T-helper 17 cell (primary cell): Measurements from ENCODE around the gene COL18A1. TPM values are rescaled to one million over a fixed set of nuclear protein-coding genes. Genes with fewer than 3 reads are reported as not detected.
"Not testable (repeated sequence)": the region's sequence is repeated elsewhere in the genome, so short reads cannot be mapped to it uniquely, and the experiment has no call there.

Experiments
- ATAC-seq: fragments of 150-1000 bp; cut with Tn5 transposase; 2 replicates; pipeline ENCODE4 v1.10.0; 2021; ENCODE audit warnings: mild to moderate bottlenecking, moderate library complexity
- DNase-seq, 3 donors: peaks; one replicate each; pipeline versions ENCODE4 v3.0.0 to v3.0.0-alpha.2; 2020 to 2021
- H3K9me3 ChIP-seq: one replicate; pipeline ENCODE4 v1.7.0; 2013; ENCODE audit warnings: low read length, mild to moderate bottlenecking; ENCODE audit not compliant: control insufficient read depth, poor library complexity, severe bottlenecking
- H3K27ac Mint-ChIP-seq: one replicate; pipeline ENCODE4 v1.8.0; 2022; ENCODE audit warnings: mild to moderate bottlenecking, moderate library complexity, mixed read lengths
- H3K27me3 Mint-ChIP-seq: one replicate; pipeline ENCODE4 v1.8.0; 2022; ENCODE audit warnings: mixed read lengths
- H3K36me3 Mint-ChIP-seq: one replicate; pipeline ENCODE4 v1.8.0; 2022; ENCODE audit warnings: low read depth, mixed read lengths
- H3K4me1 Mint-ChIP-seq: one replicate; pipeline ENCODE4 v1.8.0; 2022; ENCODE audit warnings: mild to moderate bottlenecking, mixed read lengths
- H3K4me3 Mint-ChIP-seq: one replicate; pipeline ENCODE4 v1.8.0; 2022; ENCODE audit warnings: mild to moderate bottlenecking, moderate library complexity, mixed read lengths
- total RNA-seq, 4 donors: library from RNA in 2 of 4; stranded (reverse) in 2 of 4; gene quantifications; one replicate each; pipeline ENCODE4 v1.2.3 and lab custom pipeline; 2022 to 2026

The COL18A1 gene
- total RNA-seq, 2 donors from 2014 or later: 5.4 to 17.1 TPM

GRCh38 chr21:45528028-45528705, 123.2 kb downstream of the COL18A1 start:
- Mint-ChIP-seq H3K4me1 (peaks cover 12% of the 10 kb centered on the region), H3K27me3 (no peaks in the 10 kb centered on the region), H3K36me3 (no peaks in the 10 kb centered on the region), H3K27ac (peak overlapping the region; percentile 24), H3K4me3 (no peak overlapping the region)
- DNase-seq (no peak), ATAC-seq (no peak)
- H3K9me3 ChIP-seq: no peaks in the 10 kb centered on the region

DNA sequence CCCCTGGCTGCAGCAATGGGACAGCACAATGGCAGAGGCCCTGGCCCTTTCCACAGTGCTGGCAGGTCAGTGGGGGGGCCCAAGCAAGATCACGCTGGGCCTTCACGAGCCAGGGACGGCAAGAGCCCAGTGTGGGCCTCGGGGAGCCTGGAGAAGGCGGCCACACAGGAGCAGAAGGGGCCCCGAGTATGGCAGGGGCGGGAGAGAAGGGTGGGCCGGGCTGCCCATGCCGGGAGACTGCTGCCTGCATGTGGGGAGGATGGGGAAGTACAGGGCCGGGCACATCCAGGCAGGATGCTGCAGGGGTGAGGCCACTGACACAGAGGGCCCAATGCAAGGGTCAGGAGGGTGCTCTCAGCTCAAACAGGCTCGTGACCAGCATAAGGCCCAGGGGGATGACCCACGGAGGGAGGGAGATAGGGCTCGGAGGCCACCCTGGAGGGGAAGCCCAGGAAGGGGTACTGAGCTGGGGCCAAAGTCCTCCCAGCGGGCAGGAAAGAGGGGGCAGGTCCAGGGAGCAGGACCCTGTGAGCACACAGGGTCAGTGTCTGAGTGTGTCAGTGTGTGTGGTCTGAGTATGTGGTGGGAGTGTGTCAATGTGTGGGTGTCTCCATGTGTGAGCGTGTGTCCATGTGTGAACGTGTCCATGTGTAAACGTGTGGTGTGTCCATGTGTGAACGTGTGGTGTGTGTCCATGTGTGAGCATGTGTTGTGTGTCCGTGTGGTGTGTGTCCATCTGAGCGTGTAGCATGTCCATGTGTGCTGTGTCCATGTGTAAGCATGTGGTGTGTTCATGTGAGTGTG, 124.2 kb downstream of the COL18A1 start:
- H3K27me3 Mint-ChIP-seq: no peaks in the 10 kb centered on the region
- H3K4me1 Mint-ChIP-seq: peaks cover 14% of the 10 kb centered on the region
- DNase-seq: peak in 1 of 3 donors; percentile 9
- no peak for ATAC-seq
- no peak overlapping the region for H3K4me3 Mint-ChIP-seq
- H3K36me3 Mint-ChIP-seq: no peaks in the 10 kb centered on the region
- H3K9me3 ChIP-seq: no peaks in the 10 kb centered on the region
- peak overlapping the region; percentile 24 for H3K27ac Mint-ChIP-seq

DNA sequence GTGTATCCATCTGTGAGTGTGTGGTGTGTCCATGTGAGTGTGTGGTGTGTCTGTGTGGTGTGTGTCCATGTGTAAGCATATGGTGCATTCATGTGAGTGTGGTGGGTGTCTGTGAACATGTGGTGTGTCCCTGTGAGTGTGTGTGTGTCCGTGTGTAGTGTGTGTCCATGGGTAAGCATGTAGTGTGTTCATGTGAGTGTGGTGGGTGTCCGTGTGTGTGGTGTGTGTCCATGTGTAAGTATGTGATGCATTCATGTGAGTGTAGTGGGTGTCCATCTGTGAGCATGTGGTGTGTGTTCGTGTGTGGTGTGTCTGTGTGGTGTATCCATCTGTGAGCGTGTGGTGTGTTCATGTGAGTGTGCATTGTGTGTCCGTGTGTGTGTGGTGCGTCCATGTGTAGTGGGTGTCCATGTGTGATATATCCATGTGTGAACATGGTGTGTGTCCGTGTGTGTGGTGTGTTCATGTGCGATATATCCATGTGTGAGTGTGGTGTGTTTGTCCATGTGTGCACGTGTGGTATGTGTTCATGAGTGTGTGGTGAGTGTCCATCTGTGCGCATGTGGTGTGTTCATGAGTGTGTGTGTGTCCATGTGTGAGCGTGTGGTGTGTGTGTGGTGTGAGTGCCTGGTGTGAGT, 124.9 kb downstream of the COL18A1 start:
- ATAC-seq (no peak), DNase-seq (peak in 1 of 3 donors; percentile 2)
- H3K27ac Mint-ChIP-seq: no peak overlapping the region
- H3K9me3 ChIP-seq: no peaks in the 10 kb centered on the region
- H3K4me1 Mint-ChIP-seq: peaks cover 16% of the 10 kb centered on the region
- no peak overlapping the region for H3K4me3 Mint-ChIP-seq
- no peaks in the 10 kb centered on the region for H3K27me3 Mint-ChIP-seq
- H3K36me3 Mint-ChIP-seq: no peaks in the 10 kb centered on the region

DNA sequence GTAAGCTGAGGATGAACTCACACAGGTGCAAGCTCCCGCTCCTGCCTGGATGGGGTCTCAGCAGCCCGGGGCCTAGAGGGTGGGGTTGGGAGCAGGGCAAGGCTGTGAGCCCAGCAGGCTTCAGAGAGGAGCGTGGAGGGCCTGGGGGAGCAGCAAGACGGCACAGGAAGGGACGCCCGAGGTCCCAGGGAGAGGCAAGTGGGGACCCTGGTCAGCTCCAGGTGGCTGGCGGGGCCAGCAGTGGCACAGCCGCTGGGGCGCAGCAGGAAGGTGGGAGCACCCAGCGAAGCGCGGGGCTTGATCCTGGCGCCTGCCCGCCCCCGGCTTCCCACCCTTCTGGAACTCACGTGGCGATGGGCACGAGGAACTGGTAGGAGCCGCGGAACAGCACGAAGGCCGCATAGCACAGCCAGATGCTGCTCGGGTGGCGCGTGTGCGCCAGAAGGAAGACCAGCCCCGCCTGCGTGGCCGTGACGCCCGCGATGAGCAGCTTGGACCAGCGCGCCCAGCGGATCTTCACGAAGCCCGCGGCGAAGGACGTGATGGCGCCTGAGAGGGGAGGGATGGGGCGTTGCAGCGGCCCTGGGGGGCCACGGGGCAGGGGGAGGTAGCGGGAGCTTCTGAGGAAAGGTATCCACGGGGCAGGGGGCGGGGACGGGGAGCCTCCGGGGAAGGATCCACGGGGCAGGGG, 125.6 kb downstream of the COL18A1 start:
- Mint-ChIP-seq H3K27me3 (no peaks in the 10 kb centered on the region), H3K4me1 (peaks cover 16% of the 10 kb centered on the region), H3K4me3 (no peak overlapping the region), H3K36me3 (no peaks in the 10 kb centered on the region), H3K27ac (no peak overlapping the region)
- H3K9me3 ChIP-seq: no peaks in the 10 kb centered on the region
- ATAC-seq: no peak
- DNase-seq: peak in 1 of 3 donors; percentile 10

DNA sequence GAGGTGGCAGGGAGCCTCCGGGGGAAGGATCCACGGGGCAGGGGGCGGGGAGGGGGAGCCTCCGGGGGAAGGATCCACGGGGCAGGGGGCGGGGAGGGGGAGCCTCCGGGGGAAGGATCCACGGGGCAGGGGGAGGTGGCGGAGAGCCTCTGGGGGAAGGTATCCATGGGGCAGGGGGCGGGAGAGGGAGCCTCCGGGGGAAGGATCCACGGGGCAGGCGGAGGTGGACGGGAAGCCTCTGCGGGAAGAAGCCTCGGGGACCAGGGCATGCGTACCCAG, 126.1 kb downstream of the COL18A1 start:
- ATAC-seq, H3K27me3 Mint-ChIP-seq, H3K4me3 Mint-ChIP-seq, H3K27ac Mint-ChIP-seq, H3K9me3 ChIP-seq, H3K36me3 Mint-ChIP-seq: not testable (repeated sequence)
- peaks cover 16% of the 10 kb centered on the region for H3K4me1 Mint-ChIP-seq
- DNase-seq: peak in 1 of 3 donors; percentile 10

DNA sequence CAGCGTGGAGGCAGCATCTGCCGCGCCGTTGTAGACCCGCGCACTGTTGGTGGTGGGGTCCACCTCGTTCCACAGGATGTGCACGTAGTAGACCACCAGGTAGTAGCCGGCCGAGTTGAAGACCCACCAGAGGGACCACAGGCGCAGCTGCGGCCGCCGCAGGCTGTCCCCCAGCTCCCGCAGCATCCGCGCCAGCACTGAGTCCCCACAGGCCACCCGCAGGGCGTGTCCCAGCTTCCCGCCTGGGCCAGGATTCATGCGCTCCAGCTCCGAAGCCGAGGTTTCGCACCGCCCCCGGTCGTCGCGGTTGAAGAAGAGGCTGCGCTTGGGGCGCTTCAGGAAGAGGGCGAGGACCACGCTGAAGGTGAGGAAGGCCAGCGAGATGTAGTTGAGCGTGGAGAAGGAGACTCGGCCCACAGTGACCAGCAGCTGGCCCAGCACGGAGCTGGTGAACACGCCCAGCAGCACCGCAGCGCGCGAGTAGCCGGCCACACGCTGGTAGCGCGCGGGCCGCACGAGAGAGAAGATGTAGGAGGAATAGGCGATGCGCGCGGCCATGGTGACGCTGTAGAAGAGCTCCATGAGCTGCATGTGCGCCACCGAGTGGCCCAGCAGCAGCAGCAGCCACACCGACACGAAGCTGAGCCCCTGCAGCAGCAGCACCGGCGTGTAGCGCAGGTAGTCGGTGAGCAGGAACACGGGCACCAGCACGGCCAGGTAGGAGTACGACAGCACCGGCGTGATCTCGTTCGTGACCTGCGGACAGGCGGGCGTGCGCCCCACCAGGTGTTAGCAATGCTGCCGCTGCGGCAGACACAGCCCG, 126.6 kb downstream of the COL18A1 start:
- Mint-ChIP-seq H3K27ac (peak overlapping the region; percentile 92), H3K36me3 (no peaks in the 10 kb centered on the region)
- no peak for ATAC-seq

GRCh38 chr21:45532826-45533360, 127.9 kb downstream of the COL18A1 start:
- H3K9me3 ChIP-seq: no peaks in the 10 kb centered on the region
- no peak for ATAC-seq
- Mint-ChIP-seq H3K4me1 (peaks cover 13% of the 10 kb centered on the region), H3K4me3 (peak overlapping the region; percentile 71), H3K27me3 (no peaks in the 10 kb centered on the region), H3K27ac (peak overlapping the region; percentile 92), H3K36me3 (no peaks in the 10 kb centered on the region)
- DNase-seq: peak in 1 of 3 donors; percentile 5

More for the DNA sequence above, 126.6 kb downstream of the COL18A1 start:
- H3K4me1 Mint-ChIP-seq: peaks cover 16% of the 10 kb centered on the region
- H3K9me3 ChIP-seq: no peaks in the 10 kb centered on the region
- H3K4me3 Mint-ChIP-seq: no peak overlapping the region
- DNase-seq: peak in 1 of 3 donors; percentile 8
- H3K27me3 Mint-ChIP-seq: no peaks in the 10 kb centered on the region

- no peaks in the 10 kb centered on the region for H3K9me3 ChIP-seq
- Mint-ChIP-seq H3K36me3 (no peaks in the 10 kb centered on the region), H3K4me1 (peaks cover 13% of the 10 kb centered on the region), H3K4me3 (no peak overlapping the region), H3K27me3 (no peaks in the 10 kb centered on the region), H3K27ac (peak overlapping the region; percentile 92)
- DNase-seq: no peak
- ATAC-seq: no peak
These were observed 128.4 kb downstream of the COL18A1 start for GRCh38 chr21:45533361-45533845.

- H3K4me3 Mint-ChIP-seq: no peak overlapping the region
- H3K9me3 ChIP-seq: no peaks in the 10 kb centered on the region
- peaks cover 13% of the 10 kb centered on the region for H3K4me1 Mint-ChIP-seq
- DNase-seq (peak in 1 of 3 donors; percentile 9), ATAC-seq (no peak)
- no peak overlapping the region for H3K27ac Mint-ChIP-seq
- H3K27me3 Mint-ChIP-seq: no peaks in the 10 kb centered on the region
- H3K36me3 Mint-ChIP-seq: no peaks in the 10 kb centered on the region
These were observed 129.1 kb downstream of the COL18A1 start for GRCh38 chr21:45533846-45534635.

GRCh38 chr21:45534636-45535331, 129.8 kb downstream of the COL18A1 start:
- no peaks in the 10 kb centered on the region for H3K9me3 ChIP-seq
- Mint-ChIP-seq H3K27me3 (no peaks in the 10 kb centered on the region), H3K4me3 (no peak overlapping the region), H3K4me1 (peaks cover 13% of the 10 kb centered on the region), H3K36me3 (no peaks in the 10 kb centered on the region), H3K27ac (no peak overlapping the region)
- peak in 1 of 3 donors; percentile 12 for DNase-seq
- no peak for ATAC-seq

DNA sequence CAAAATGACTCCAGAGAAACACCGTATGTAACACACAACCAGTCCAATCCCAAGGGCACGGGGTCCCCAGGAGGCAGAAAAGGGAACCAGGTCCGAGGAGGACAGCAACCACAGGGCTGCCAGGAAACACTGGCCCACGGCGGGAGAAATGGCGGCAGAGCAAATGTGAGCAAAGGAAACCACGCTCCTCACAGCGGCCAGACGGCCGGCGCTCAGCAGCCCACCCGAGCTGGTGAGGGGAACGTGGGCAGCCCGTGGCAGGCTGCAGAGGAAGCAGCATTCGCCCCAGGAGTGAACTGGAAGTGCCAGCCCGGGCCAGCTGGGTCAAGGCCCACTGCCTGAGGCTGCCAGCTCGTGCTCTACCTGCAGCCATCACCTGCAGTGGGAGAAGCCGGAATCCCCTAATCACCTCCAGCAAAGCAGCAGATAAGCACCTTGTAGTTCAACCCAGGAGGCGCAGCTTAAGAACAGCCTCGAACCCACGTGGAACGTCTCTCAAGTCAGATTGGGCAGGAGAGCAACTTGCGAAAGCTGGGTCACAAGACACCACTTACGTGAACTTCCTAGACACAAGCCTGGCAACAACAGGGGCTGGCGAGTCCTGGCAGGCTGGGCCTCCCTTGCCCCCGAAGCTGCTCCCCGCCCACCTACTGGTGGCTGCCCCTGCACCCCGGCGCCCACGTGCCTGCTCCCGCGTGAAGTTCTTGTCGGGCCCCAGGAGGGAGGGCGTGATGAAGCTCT, 130.5 kb downstream of the COL18A1 start:
- ATAC-seq: no peak
- Mint-ChIP-seq H3K4me1 (peaks cover 15% of the 10 kb centered on the region), H3K27ac (no peak overlapping the region), H3K36me3 (no peaks in the 10 kb centered on the region), H3K27me3 (no peaks in the 10 kb centered on the region), H3K4me3 (peak overlapping the region; percentile 45)
- no peaks in the 10 kb centered on the region for H3K9me3 ChIP-seq
- DNase-seq: peak in 1 of 3 donors; percentile 8
